ENCODE results near the gene BBOX1.

- no peak for TF ChIP-seq CTCF (IDR thresholded peaks at IDR 0.05)
- no peak for TF ChIP-seq POLR2A (IDR thresholded peaks at IDR 0.05)
Measured at GRCh38 chr11:27111896-27112295, 71.3 kb downstream of the BBOX1 start.
